ENCODE data around the gene NTPCR.

The NTPCR gene

DNA sequence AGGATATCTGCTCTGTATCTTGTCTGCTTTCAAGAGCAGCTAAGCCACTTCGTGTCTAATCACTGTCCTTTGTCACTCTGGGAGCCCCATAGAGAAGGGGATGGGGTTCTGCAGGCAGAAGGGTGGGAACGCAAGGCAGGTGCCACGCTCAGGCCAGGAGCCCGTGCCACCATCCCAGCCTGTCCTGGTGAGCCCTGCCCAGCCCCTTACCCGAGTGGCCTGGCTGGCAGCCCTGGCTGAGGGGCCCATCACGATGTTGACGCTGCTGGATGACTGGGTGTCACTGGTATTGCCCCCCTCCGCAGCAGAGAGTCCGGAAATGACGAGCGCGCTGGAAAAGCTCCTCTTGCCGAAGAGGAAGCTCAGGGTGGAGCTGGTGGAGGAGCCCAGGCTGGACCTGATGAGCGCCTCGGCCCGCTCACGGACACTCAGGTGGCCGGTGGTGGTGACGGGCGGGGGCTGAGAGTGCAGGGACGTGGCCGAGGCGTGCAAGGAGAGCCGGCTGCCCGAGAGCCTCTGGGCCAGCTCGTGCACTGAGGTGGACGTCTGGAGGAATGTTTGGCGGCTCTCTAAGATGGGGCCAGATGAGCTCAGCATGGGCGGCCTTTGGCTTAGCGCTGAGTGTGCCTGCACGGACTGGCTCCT lies 35.6 kb downstream of the NTPCR start:
- Histone ChIP-seq H3K27ac (ENCODE audit: low read depth, low read length, severe bottlenecking) (no peak overlapping the region), H3K4me3 (ENCODE audit: extremely low read depth, insufficient read depth, low read length, poor library complexity, severe bottlenecking) (no peak overlapping the region), H3K4me1 (ENCODE audit: control insufficient read depth, insufficient read depth, low read length, poor library complexity, severe bottlenecking) (peaks cover 3% of the 10 kb centered on the region), H3K9me3 (ENCODE audit: control insufficient read depth, low read length) (no peaks in the 10 kb centered on the region), H3K36me3 (ENCODE audit: control insufficient read depth, insufficient read depth, low read length) (peaks cover 8% of the 10 kb centered on the region)
- 94 to 95% methylated on average over 28 to 31 of the region's 31 CpGs for WGBS, 2 experiments (ENCODE audit: insufficient coverage in 2 of 2)

GRCh38 chr1:232986527-232986922 lies 36.1 kb downstream of the NTPCR start:
- WGBS, 2 experiments (ENCODE audit: insufficient coverage in 2 of 2) = 96 to 98% methylated on average over 3 to 4 of the region's 5 CpGs

DNA sequence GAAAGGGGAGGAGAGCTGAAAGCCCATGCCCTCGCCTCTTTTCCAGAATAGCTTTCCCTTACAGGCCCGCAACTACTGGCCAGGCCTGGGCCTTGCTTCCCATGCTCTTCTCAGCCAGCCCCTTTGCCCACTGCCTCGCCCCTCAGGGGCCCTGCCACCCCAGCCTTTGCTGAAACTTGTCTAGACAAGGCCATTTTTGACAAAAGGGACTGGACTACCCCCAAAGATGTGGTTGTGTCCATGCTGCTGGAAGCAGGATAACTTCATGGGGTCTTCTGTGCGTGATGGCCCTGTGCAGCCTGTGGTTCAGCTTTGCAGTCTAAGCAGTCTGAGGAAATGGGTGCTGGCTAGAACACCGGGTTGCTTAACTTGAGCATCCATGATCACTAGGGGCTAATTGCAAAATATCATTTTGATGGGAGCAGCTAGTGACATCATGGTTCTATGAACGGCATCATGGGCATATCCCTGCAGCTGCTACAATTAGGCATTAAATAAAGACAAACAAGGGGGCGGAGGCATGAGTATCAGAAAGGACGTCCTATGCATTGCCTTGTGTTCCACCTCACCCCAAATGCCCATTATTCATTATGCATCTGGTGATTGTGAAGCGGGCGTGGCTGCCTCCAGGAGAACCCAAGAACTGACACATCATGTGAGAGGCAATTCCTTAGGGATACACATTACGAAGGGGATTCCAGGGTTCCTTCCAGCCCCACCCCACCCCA lies 36.8 kb downstream of the NTPCR start:
- peaks cover 3% of the 10 kb centered on the region for H3K4me1 ChIP-seq (ENCODE audit: control insufficient read depth, insufficient read depth, low read length, poor library complexity, severe bottlenecking)
- H3K9me3 ChIP-seq (ENCODE audit: control insufficient read depth, low read length) = no peaks in the 10 kb centered on the region
- peaks cover 8% of the 10 kb centered on the region for H3K36me3 ChIP-seq (ENCODE audit: control insufficient read depth, insufficient read depth, low read length)
- no peak overlapping the region for H3K4me3 ChIP-seq (ENCODE audit: extremely low read depth, insufficient read depth, low read length, poor library complexity, severe bottlenecking)
- H3K27ac ChIP-seq (ENCODE audit: low read depth, low read length, severe bottlenecking) = no peak overlapping the region
- WGBS, 2 experiments (ENCODE audit: insufficient coverage in 2 of 2) = 95 to 98% methylated on average over 10 of the region's 11 CpGs

More at GRCh38 chr1:232986527-232986922, 36.1 kb downstream of the NTPCR start:
- H3K36me3 ChIP-seq (ENCODE audit: control insufficient read depth, insufficient read depth, low read length) = peaks cover 8% of the 10 kb centered on the region
- peaks cover 3% of the 10 kb centered on the region for H3K4me1 ChIP-seq (ENCODE audit: control insufficient read depth, insufficient read depth, low read length, poor library complexity, severe bottlenecking)
- no peaks in the 10 kb centered on the region for H3K9me3 ChIP-seq (ENCODE audit: control insufficient read depth, low read length)
- no peak overlapping the region for H3K27ac ChIP-seq (ENCODE audit: low read depth, low read length, severe bottlenecking)
- no peak overlapping the region for H3K4me3 ChIP-seq (ENCODE audit: extremely low read depth, insufficient read depth, low read length, poor library complexity, severe bottlenecking)

DNA sequence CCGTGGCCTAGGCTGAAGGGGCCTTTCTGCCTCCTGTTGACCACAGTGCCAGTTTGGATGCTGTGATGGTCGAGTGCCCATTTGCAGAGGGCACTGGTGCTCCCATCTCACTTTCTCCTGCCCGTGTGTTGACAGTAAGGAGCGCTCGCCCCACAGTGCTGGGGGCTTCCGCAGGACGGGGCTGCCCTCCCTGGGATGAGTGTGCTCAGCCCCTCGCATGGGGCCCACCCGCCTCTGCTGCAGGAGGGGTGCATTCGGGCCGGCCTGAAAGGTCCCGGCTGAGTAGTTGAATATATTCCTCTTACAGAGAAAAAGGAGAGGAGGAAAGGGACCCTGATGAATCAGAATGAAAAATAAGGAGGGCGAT lies 37.3 kb downstream of the NTPCR start:
- WGBS, 2 experiments (ENCODE audit: insufficient coverage in 2 of 2) = 97 to 100% methylated on average over 10 to 11 of the region's 13 CpGs
- no peak overlapping the region for H3K27ac ChIP-seq (ENCODE audit: low read depth, low read length, severe bottlenecking)
- peaks cover 8% of the 10 kb centered on the region for H3K36me3 ChIP-seq (ENCODE audit: control insufficient read depth, insufficient read depth, low read length)
- peaks cover 3% of the 10 kb centered on the region for H3K4me1 ChIP-seq (ENCODE audit: control insufficient read depth, insufficient read depth, low read length, poor library complexity, severe bottlenecking)
- no peak overlapping the region for H3K4me3 ChIP-seq (ENCODE audit: extremely low read depth, insufficient read depth, low read length, poor library complexity, severe bottlenecking)
- no peaks in the 10 kb centered on the region for H3K9me3 ChIP-seq (ENCODE audit: control insufficient read depth, low read length)

DNA sequence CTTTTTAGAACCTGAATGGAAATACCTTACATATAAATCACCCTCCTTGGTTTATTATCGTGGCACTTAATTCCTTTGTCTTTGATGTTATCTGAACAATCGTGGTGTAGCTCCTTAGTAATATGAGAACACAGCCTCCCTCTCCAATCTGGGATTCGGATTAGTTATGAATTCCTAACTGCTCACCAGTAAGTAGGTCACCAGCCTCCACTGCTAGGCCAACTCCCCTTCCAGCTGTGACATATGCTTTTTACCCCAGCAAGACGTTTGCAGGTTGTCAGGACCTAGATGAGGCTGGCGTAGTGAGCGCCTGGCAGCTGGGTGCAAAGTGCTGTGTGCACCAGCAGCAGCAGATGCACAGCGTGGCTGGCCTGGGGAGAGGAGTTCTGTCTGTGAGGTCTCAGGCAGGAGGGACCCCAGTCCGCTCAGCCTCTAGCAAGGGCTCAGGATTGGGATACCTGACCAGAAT lies 38.2 kb downstream of the NTPCR start:
- 96 to 98% methylated on average over 5 to 7 of the region's 8 CpGs for WGBS, 2 experiments (ENCODE audit: insufficient coverage in 2 of 2)
- H3K27ac ChIP-seq (ENCODE audit: low read depth, low read length, severe bottlenecking) = no peak overlapping the region
- H3K36me3 ChIP-seq (ENCODE audit: control insufficient read depth, insufficient read depth, low read length) = peaks cover 8% of the 10 kb centered on the region
- H3K9me3 ChIP-seq (ENCODE audit: control insufficient read depth, low read length) = peaks cover 4% of the 10 kb centered on the region
- H3K4me3 ChIP-seq (ENCODE audit: extremely low read depth, insufficient read depth, low read length, poor library complexity, severe bottlenecking) = no peak overlapping the region
- H3K4me1 ChIP-seq (ENCODE audit: control insufficient read depth, insufficient read depth, low read length, poor library complexity, severe bottlenecking) = peaks cover 3% of the 10 kb centered on the region

GRCh38 chr1:232990176-232991128 lies 40.0 kb downstream of the NTPCR start:
- H3K36me3 ChIP-seq (ENCODE audit: control insufficient read depth, insufficient read depth, low read length) = peaks cover 9% of the 10 kb centered on the region
- no peak overlapping the region for H3K27ac ChIP-seq (ENCODE audit: low read depth, low read length, severe bottlenecking)
- no peak overlapping the region for H3K4me3 ChIP-seq (ENCODE audit: extremely low read depth, insufficient read depth, low read length, poor library complexity, severe bottlenecking)
- peaks cover 11% of the 10 kb centered on the region for H3K9me3 ChIP-seq (ENCODE audit: control insufficient read depth, low read length)
- H3K4me1 ChIP-seq (ENCODE audit: control insufficient read depth, insufficient read depth, low read length, poor library complexity, severe bottlenecking) = no peaks in the 10 kb centered on the region
- WGBS, 2 experiments (ENCODE audit: insufficient coverage in 2 of 2) = 91 to 96% methylated on average over 16 to 17 of the region's 20 CpGs

- Histone ChIP-seq H3K4me3 (ENCODE audit: extremely low read depth, insufficient read depth, low read length, poor library complexity, severe bottlenecking) (no peak overlapping the region), H3K36me3 (ENCODE audit: control insufficient read depth, insufficient read depth, low read length) (peaks cover 7% of the 10 kb centered on the region), H3K9me3 (ENCODE audit: control insufficient read depth, low read length) (peaks cover 11% of the 10 kb centered on the region), H3K27ac (ENCODE audit: low read depth, low read length, severe bottlenecking) (no peak overlapping the region), H3K4me1 (ENCODE audit: control insufficient read depth, insufficient read depth, low read length, poor library complexity, severe bottlenecking) (no peaks in the 10 kb centered on the region)
- 89 to 92% methylated on average over 4 to 7 of the region's 7 CpGs for WGBS, 2 experiments (ENCODE audit: insufficient coverage in 2 of 2)
Observed at GRCh38 chr1:232991238-232991637, 40.8 kb downstream of the NTPCR start.

- Histone ChIP-seq H3K27ac (ENCODE audit: low read depth, low read length, severe bottlenecking) (no peak overlapping the region), H3K4me1 (ENCODE audit: control insufficient read depth, insufficient read depth, low read length, poor library complexity, severe bottlenecking) (no peaks in the 10 kb centered on the region), H3K4me3 (ENCODE audit: extremely low read depth, insufficient read depth, low read length, poor library complexity, severe bottlenecking) (no peak overlapping the region), H3K9me3 (ENCODE audit: control insufficient read depth, low read length) (peaks cover 11% of the 10 kb centered on the region), H3K36me3 (ENCODE audit: control insufficient read depth, insufficient read depth, low read length) (peaks cover 7% of the 10 kb centered on the region)
- 96 to 100% methylated on average over 3 of the region's 3 CpGs for WGBS, 2 experiments (ENCODE audit: insufficient coverage in 2 of 2)
Observed at GRCh38 chr1:232992227-232992626, 41.8 kb downstream of the NTPCR start.

DNA sequence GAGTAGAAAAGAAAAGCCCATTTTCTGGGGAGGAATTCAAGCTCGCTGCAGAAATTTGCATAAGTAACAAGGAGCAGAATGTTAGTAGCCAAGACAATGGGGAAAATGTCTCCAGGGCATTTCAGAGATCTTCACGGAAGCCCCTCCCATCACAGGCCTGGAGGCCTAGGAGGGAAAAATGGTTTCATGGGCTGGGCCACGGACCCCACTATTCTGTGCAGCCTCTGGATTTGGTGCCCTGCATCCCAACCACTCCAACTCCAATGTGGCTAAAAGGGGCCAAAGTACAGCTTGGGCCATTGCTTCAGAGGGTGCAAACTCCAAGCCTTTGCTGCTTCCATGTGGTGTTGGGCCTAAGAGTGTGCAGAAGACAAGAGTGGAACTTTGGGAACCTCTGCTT lies 43.1 kb downstream of the NTPCR start:
- H3K4me3 ChIP-seq (ENCODE audit: extremely low read depth, insufficient read depth, low read length, poor library complexity, severe bottlenecking) = no peak overlapping the region
- no peak overlapping the region for H3K27ac ChIP-seq (ENCODE audit: low read depth, low read length, severe bottlenecking)
- H3K9me3 ChIP-seq (ENCODE audit: control insufficient read depth, low read length) = peaks cover 11% of the 10 kb centered on the region
- peaks cover 11% of the 10 kb centered on the region for H3K36me3 ChIP-seq (ENCODE audit: control insufficient read depth, insufficient read depth, low read length)
- WGBS, 2 experiments (ENCODE audit: insufficient coverage in 2 of 2) = 83 to 96% methylated on average over 1 to 3 of the region's 3 CpGs
- H3K4me1 ChIP-seq (ENCODE audit: control insufficient read depth, insufficient read depth, low read length, poor library complexity, severe bottlenecking) = no peaks in the 10 kb centered on the region

GRCh38 chr1:232995189-232995588 lies 44.8 kb downstream of the NTPCR start:
- H3K36me3 ChIP-seq (ENCODE audit: control insufficient read depth, insufficient read depth, low read length) = peaks cover 24% of the 10 kb centered on the region
- peaks cover 11% of the 10 kb centered on the region for H3K9me3 ChIP-seq (ENCODE audit: control insufficient read depth, low read length)
- 90 to 95% methylated on average over 2 of the region's 2 CpGs for WGBS, 2 experiments (ENCODE audit: insufficient coverage in 2 of 2)
- no peak overlapping the region for H3K4me3 ChIP-seq (ENCODE audit: extremely low read depth, insufficient read depth, low read length, poor library complexity, severe bottlenecking)
- no peak overlapping the region for H3K27ac ChIP-seq (ENCODE audit: low read depth, low read length, severe bottlenecking)
- no peaks in the 10 kb centered on the region for H3K4me1 ChIP-seq (ENCODE audit: control insufficient read depth, insufficient read depth, low read length, poor library complexity, severe bottlenecking)
